Measurements from ENCODE around the gene BICD2. TPM values are rescaled to one million over a fixed set of nuclear protein-coding genes. Genes with fewer than 3 reads are reported as not detected.

The BICD2 gene
- total and polyA plus RNA-seq, 10 donors: 9.4 to 55.7 (median 35.9) TPM

DNA sequence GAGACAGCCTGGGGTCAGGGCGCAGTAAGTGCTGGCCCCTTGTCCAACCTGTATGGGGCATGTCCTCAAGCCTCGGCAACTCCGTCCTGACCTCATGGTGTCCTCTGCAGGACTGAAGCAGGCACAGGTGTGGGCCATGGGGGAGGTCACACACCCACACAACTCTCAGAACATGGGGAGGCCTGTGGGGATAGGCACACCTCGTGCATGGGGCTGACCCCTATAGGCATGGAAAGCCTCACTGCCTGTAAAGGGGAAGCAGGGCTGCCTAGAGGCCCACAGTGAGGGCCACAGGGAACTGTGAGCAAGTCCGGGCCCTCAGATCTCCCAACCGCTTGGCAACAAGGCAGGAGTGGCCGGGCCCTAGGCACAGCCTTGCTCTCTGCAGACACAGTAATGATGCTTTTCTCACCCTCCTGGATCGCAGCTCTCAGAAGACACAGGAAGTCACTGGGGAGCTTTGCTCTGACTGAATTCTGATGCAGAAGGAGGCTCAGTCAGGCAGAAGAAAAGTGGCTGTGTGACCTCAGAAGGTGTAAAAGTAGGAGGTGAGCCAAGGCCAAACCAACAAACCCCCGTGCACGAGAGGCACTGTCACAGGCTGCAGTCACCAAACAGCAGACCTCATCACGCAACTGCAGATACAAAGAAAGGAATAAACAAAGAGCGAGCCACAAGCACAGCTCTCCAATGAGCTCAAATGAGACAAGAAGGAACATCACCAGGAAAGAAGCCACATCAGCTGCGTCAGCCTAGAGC lies 100.1 kb downstream of the BICD2 start:
- peak; percentile 74 for DNase-seq
- Histone ChIP-seq H3K27me3 (replicated peaks in 1 of 7) (no peaks in the 10 kb centered on the region), H3K27ac (peak overlapping the region in 5 of 8 donors; percentile 2 to 78 (median 50)), H3K4me1 (peaks cover 13 to 80% (median 42%) of the 10 kb centered on the region in 6 donors), H3K4me3 (no peak overlapping the region), H3K9me3 (no peaks in the 10 kb centered on the region), H3K36me3 (peaks cover 0 to 56% (median 10%) of the 10 kb centered on the region in 6 donors)
- intact Hi-C loops (cut with DNase I; ENCODE audit: low total_unique reads): no loop called here
- 70 to 76% (median 74%) methylated on average over 10 to 13 of the region's 13 CpGs for WGBS, 5 donors
- TF ChIP-seq POLR2AphosphoS5 (IDR thresholded peaks at IDR 0.05) (peak in 2 of 3 donors; percentile 7 to 8), POLR2A (IDR thresholded peaks at IDR 0.05) (no peak)
- TF ChIP-seq, protein P1, sequence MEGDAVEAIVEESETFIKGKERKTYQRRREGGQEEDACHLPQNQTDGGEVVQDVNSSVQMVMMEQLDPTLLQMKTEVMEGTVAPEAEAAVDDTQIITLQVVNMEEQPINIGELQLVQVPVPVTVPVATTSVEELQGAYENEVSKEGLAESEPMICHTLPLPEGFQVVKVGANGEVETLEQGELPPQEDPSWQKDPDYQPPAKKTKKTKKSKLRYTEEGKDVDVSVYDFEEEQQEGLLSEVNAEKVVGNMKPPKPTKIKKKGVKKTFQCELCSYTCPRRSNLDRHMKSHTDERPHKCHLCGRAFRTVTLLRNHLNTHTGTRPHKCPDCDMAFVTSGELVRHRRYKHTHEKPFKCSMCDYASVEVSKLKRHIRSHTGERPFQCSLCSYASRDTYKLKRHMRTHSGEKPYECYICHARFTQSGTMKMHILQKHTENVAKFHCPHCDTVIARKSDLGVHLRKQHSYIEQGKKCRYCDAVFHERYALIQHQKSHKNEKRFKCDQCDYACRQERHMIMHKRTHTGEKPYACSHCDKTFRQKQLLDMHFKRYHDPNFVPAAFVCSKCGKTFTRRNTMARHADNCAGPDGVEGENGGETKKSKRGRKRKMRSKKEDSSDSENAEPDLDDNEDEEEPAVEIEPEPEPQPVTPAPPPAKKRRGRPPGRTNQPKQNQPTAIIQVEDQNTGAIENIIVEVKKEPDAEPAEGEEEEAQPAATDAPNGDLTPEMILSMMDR (IDR thresholded peaks at IDR 0.05 in 8 of 11, conservative IDR thresholded peaks at IDR 0.05 in 3 of 11): no peak

DNA sequence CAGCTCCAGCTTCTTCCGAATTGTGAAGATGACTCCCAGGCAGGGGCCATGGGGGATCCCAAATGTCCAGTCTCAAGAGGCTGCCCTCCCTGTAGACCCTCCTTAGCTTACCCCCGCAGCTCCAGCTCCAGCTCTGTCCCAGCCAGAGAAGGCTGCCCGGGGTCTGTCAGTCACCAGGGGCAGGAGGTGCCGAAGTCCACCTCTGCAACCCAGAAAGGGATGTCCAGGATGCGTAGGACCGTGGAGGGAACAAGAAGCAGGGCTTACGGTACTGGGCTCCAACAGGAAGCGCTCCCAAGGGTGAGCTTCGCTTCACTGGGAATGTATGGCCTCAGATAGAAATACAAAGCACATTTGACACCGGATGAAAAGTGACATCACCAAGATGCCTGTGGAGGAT lies 100.7 kb downstream of the BICD2 start:
- Histone ChIP-seq H3K27me3 (replicated peaks in 1 of 7) (no peaks in the 10 kb centered on the region), H3K4me3 (no peak overlapping the region), H3K36me3 (peaks cover 0 to 56% (median 10%) of the 10 kb centered on the region in 6 donors), H3K27ac (peak overlapping the region in 4 of 8 donors; percentile 31 to 78 (median 54)), H3K9me3 (no peaks in the 10 kb centered on the region), H3K4me1 (peaks cover 13 to 74% (median 38%) of the 10 kb centered on the region in 6 donors)
- 87 to 94% (median 92%) methylated on average over 9 to 10 of the region's 10 CpGs for WGBS, 5 donors
- TF ChIP-seq, protein P1 (IDR thresholded peaks at IDR 0.05 in 8 of 11, conservative IDR thresholded peaks at IDR 0.05 in 3 of 11): no peak
- TF ChIP-seq POLR2AphosphoS5 (IDR thresholded peaks at IDR 0.05) (no peak), POLR2A (IDR thresholded peaks at IDR 0.05) (no peak)
- peak; percentile 59 for DNase-seq
- intact Hi-C loops (cut with DNase I; ENCODE audit: low total_unique reads): no loop called here

DNA sequence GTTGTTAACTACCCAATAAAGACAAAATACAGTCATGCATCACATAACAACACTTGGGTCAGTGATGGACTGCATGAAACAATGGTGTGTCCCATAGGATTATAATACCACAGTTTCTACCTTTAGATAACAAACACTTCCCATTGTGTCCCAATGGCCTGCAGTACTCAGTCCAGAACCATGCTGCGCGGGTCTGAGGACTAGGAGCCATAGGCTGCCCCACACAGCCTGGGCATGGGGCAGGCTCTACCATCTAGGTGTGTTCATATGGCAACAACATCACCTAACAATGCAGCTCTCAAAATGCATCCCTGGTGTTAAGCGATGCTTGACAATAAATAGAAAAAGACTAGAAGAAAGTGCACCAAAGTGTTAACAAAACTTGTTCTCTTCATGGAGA lies 101.5 kb downstream of the BICD2 start:
- intact Hi-C loops (cut with DNase I; ENCODE audit: low total_unique reads): no loop called here
- H3K4me3 ChIP-seq: no peak overlapping the region
- 90 to 98% (median 98%) methylated on average over 3 of the region's 3 CpGs for WGBS, 5 donors
- H3K27me3 ChIP-seq (replicated peaks in 1 of 7): no peaks in the 10 kb centered on the region
- peaks cover 0 to 62% (median 12%) of the 10 kb centered on the region in 6 donors for H3K36me3 ChIP-seq
- H3K9me3 ChIP-seq: no peaks in the 10 kb centered on the region
- H3K27ac ChIP-seq: no peak overlapping the region
- DNase-seq: peak; percentile 35
- TF ChIP-seq POLR2AphosphoS5 (IDR thresholded peaks at IDR 0.05) (no peak), POLR2A (IDR thresholded peaks at IDR 0.05) (no peak)
- TF ChIP-seq, protein P1 (IDR thresholded peaks at IDR 0.05 in 8 of 11, conservative IDR thresholded peaks at IDR 0.05 in 3 of 11): no peak
- H3K4me1 ChIP-seq: peaks cover 6 to 67% (median 32%) of the 10 kb centered on the region in 6 donors

DNA sequence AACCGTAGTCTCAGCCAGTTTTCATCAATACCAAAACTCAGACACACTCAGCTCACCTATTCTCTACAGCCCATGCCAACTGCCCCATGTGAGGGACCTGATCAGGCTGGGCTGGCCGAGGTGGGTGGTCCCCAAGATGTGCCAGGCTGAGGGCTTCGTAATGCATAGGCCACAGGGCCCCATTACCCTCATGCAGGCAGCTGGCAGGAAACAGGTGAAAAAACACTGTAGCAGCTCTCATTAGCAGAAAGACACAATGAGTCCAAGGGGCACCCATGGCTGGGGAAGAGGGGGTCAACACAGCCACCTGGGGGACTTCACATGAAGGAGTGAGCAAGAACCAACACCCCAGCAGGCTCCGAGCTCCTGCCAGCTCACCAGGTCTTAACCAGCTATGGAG lies 102.9 kb downstream of the BICD2 start:
- DNase-seq: peak; percentile 19
- Histone ChIP-seq H3K27me3 (replicated peaks in 1 of 7) (no peaks in the 10 kb centered on the region), H3K27ac (no peak overlapping the region), H3K4me1 (peaks cover 9 to 63% (median 36%) of the 10 kb centered on the region in 6 donors), H3K36me3 (peaks cover 0 to 65% (median 16%) of the 10 kb centered on the region in 6 donors), H3K4me3 (no peak overlapping the region), H3K9me3 (no peaks in the 10 kb centered on the region)
- TF ChIP-seq POLR2AphosphoS5 (IDR thresholded peaks at IDR 0.05) (no peak), POLR2A (IDR thresholded peaks at IDR 0.05) (no peak)
- TF ChIP-seq, protein P1 (IDR thresholded peaks at IDR 0.05 in 8 of 11, conservative IDR thresholded peaks at IDR 0.05 in 3 of 11): no peak
- intact Hi-C loops (cut with DNase I; ENCODE audit: low total_unique reads): no loop called here
- 83 to 95% (median 92%) methylated on average over 4 of the region's 4 CpGs for WGBS, 5 donors
